ENCODE measurements around the gene GPX2.

GRCh38 chr14:64970776-64971477 lies 28.4 kb upstream of the GPX2 start:
- TF ChIP-seq SMC3 (IDR thresholded peaks at IDR 0.05; ENCODE audit: low read depth, low read length) (no peak), CTCF (conservative IDR thresholded peaks at IDR 0.05; ENCODE audit: low read depth, low read length) (no peak), POLR2A (IDR thresholded peaks at IDR 0.05; ENCODE audit: low read depth, low read length) (no peak), RAD21 (IDR thresholded peaks at IDR 0.05; ENCODE audit: low read length) (no peak), CEBPB (IDR thresholded peaks at IDR 0.05; ENCODE audit: low read depth, low read length) (no peak), RFX5 (IDR thresholded peaks at IDR 0.05; ENCODE audit: low read depth, low read length) (no peak), NFE2L2 (IDR thresholded peaks at IDR 0.05; ENCODE audit: low read depth, low read length) (no peak), MAZ (IDR thresholded peaks at IDR 0.05; ENCODE audit: borderline replicate concordance, low read depth, low read length) (no peak), BHLHE40 (IDR thresholded peaks at IDR 0.05; ENCODE audit: low read depth, low read length) (no peak)
